GM18508 (cell line): ENCODE results near the gene WFDC13.
"Not testable (repeated sequence)": the region's sequence is repeated elsewhere in the genome, so short reads cannot be mapped to it uniquely, and the experiment has no call there.

Experiments used
- ATAC-seq: cut with Tn5 transposase; IDR thresholded peaks from one replicate; pipeline ENCODE4 v1.9.1; 2021; ENCODE audit warnings: moderate number of reproducible peaks; ENCODE audit not compliant: insufficient read depth, unreplicated experiment

WFDC13 gene, protein sequence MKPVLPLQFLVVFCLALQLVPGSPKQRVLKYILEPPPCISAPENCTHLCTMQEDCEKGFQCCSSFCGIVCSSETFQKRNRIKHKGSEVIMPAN

DNA sequence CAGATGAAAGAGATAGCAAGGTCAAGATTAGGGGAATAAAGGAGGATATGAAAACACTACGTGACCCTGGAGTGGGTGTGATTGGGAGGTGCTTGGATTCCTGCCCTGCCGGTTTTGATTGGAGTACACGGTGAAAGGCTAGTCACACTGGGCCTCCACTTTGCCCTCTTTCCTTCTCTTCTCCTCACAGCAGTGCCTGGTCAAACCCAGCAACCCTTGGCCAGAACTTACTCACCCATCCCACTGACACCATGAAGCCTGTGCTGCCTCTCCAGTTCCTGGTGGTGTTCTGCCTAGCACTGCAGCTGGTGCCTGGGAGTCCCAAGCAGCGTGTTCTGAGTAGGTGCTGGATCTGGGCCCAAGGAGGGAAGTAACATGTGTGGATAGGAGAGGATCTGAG is at the start of gene WFDC13:
TSS of gene WFDC13 (plus strand) at position 166 of the 400 bp plus-strand sequence. CDS start at position 252, 86 bp downstream.
- no peak for ATAC-seq

DNA sequence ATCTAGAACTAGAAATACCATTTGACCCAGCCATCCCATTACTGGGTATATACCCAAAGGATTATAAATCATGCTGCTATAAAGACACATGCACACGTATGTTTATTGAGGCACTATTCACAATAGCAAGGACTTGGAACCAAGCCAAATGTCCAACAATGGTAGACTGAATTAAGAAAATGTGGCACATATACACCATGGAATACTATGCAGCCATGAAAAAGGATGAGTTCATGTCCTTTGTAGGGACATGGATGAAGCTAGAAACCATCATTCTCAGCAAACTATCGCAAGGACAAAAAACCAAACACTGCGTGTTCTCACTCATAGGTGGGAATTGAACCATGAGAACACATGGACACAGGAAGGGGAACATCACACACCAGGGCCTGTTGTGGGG is 44.8 kb upstream of the WFDC13 start:
- ATAC-seq = not testable (repeated sequence)

DNA sequence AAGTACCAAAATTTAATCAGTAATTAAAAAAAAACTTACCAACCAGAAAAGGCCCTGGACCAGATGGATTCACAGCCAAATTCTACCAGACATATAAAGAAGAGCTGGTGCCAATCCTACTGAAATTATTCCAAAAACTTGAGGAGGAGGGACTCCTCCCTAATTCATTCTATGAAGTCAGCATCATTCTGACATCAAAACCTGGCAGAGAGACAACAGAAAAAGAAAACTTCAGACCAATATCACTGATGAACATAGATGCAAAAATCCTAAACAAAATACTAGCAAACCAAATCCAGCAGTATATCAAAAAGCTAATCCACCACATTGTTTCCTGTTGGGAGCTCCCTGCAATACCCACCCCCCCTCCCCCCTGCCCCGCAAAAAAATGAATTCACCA is 31.7 kb upstream of the WFDC13 start, which contains the start of gene WFDC11:
TSS of gene WFDC11 (minus strand) at position 101 of the 400 bp plus-strand sequence. CDS start 19,639 bp downstream, outside the sequence.
- ATAC-seq = no peak

DNA sequence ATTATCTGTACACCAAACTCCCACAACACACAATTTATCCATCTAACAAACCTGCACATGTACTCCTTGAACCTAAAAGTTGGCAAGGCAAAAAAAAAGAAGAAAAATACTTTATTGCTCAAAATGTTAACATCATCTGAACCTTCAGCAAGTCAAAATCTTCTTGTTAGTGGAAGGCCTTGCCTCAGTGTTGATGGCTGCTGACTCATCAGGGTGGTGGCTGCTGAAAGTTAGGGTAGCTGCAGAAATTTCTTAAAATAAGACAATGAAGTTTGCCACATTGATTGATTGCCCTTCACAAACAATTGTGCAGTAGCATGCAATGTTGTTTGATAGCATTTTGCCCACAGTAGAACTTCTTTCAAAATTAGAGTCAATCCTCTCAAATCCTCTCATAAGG is 29.1 kb upstream of the WFDC13 start:
- no peak for ATAC-seq

DNA sequence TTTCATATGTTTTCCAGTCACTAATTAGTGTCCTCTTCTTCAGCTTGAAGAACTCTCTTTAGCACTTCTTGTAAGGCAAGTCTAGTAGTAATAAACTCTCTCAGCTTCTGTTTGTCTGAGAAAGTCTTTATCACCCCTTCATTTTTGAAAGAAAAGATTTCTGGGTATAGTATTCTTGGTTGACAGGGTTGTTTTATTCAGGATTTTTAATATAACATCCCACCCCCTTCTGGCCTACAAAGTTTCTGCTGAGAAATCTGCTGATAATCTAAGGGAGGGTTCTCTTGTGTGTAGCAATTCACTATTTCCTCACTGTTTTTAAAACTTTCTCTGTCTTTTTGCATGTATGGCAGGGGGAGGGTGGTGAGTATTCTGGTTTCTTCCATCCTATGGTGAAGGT is 22.2 kb upstream of the WFDC13 start:
- no peak for ATAC-seq

DNA sequence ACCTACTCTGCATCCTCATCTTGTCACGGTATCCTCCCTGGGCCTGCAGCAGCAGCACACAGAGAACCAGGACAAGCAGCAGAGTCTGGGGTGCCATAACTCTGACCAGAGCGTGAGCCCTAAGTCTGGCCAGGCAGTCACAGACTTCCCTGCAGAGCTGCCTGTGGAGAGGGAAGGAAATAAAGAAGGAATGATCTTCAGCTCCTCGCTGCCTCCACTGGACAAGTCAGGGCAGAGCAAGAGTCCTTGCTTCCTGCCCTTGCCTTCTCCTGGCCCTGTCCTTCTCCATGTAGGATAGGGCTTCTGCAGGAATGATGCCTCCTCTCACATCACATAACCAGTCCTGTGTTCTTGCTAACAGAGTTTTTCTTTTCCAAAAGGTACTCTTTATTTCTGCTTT is 15.9 kb upstream of the WFDC13 start:
- no peak for ATAC-seq

DNA sequence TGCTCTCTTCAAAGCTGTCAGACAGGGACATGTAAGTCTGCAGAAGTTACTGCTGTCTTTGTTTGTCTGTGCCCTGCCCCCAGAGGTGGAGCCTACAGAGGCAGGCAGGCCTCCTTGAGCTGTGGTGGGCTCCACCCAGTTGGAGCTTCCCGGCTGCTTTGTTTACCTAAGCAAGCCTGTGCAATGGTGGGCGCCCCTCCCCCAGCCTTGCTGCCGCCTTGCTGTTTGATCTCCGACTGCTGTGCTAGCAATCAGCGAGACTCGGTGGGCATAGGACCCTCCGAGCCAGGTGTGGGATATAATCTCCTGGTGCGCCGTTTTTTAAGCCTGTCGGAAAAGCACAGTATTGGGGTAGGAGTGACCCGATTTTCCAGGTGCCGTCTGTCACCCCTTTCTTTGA is 8.5 kb upstream of the WFDC13 start:
- not testable (repeated sequence) for ATAC-seq

DNA sequence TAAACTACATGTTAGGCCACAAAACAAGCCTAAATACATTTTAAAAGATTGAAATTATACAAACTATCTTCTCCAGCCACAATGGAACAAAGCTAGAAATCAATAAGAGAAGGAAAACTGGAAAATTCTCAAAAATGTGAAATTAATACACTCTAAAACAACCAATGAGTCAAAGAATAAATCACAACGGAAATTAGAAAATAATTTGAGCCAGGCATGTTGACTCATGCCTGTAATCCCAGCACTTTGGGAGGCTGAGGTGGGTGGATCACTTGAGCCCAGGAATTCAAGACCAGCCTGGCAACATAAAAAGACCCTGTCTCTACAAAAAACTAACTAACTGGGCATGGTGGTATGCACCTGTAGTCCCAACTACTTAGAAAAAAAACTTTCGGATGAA is 6.3 kb upstream of the WFDC13 start:
- ATAC-seq = no peak

DNA sequence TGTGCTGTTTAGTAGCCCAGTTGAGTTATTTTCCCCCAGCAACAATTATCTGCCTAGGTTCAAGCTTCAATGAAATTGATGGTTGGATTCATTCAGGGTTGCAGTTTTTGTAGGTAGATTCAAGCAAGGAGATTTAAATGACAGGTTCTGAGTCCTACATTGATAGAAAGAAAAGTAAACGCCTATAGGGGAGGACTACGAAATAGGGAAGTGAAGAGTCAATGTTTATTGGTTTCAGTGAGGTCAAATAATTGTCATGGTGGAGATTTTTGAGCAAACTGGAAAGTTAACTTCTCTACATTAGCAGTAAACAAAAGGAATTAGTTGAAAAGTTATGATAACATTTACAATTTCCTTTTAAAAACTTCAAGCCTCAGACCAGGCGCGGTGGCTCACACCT is 734 bp upstream of the WFDC13 start:
- ATAC-seq = no peak

DNA sequence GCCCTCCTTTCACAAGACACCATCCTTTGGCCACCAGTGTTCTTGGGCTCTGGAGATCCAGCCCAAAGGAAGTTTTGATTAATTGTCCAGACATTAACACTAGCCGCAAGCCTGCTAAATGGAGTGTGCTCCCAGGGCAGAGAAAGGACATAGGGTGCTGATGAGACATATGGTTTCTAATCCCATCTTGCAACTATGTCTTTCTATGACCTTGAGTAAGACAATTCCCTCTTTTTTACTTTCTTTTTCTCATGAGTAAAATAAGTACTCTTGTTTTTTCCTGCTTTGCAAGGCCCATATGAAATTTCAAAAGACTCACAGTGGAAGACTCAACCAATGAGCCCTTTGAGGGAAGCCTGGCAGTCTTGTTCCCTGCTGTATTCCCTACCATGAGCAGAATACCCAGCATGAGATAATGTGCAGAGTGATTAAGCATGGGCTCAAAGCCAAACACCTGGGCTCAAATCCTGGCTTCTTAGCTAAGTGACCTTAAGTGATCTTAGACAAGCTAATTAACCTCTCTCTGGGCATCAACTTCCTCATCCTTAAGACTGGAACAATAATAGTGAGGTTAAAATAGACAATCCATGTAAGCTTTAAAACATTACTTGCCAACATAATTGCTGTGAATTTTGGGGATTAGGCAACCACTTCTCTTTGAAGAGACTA is 3.3 kb downstream of the WFDC13 start, which contains the start of gene WFDC10B:
TSS of gene WFDC10B (minus strand) at position 51 of the 669 bp plus-strand sequence. CDS start 19,027 bp downstream, outside the sequence.
- no peak for ATAC-seq

DNA sequence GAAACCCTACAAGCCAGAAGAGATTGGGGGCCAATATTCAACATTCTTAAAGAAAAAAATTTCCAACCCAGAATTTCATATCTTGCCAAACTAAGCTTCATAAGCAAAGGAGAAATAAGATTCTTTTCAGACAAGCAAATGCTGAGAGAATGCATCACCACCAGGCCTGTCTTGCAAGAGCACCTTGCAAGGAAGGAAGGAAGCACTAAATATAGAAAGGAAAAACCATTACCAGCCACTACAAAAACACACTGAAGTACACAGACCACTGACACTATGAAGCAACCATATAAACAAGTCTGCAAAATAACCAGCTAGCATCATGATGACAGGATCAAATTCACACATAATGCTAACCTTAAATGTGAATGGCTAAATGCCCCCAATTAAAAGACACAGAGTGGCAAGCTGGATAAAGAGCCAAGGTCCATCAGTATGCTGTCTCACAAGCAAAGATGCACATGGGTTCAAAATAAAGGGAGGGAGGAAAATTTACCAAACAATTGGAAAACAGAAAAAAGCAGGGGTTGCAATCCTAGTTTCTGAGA is 14.4 kb downstream of the WFDC13 start:
- ATAC-seq = not testable (repeated sequence)

DNA sequence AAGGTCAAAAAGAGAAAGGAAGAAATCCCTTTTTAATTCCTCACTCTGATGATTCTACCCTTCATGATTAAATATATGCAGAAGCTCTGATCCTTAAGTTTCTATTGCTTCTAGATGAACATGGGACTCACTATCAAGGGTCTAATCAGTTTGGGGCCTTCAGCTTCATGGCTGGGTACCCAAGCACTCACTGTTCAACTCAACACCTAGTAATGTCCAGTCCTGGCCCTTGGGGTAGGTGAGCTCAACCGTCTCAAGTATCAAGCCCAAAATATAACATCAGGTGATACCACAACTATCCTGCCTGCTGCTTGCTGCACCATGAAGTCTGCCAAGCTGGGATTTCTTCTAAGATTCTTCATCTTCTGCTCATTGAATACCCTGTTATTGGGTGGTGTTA is 20.2 kb downstream of the WFDC13 start, which contains the start of gene SPINT4:
TSS of gene SPINT4 (plus strand) at position 301 of the 400 bp plus-strand sequence. CDS start at position 322, 21 bp downstream.
- ATAC-seq = no peak

DNA sequence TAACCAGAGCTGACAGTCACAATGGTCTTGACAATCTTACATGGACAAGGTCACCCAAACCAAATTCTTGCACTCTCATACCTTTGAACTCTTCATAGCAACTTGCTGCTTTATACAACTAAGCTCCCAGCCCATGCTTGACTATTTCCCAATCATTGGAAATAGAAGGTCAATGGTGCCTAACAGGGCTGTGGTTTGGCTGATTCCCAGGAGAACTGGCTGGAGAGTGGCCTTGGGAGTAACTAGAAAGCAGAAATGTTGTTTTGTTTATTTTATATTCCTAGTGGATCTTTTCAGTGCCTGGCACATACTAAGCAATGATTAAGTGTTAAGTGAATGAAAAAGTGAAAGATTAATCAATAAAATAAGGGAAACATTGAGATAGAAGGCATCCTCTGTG is 23.3 kb downstream of the WFDC13 start:
- no peak for ATAC-seq

DNA sequence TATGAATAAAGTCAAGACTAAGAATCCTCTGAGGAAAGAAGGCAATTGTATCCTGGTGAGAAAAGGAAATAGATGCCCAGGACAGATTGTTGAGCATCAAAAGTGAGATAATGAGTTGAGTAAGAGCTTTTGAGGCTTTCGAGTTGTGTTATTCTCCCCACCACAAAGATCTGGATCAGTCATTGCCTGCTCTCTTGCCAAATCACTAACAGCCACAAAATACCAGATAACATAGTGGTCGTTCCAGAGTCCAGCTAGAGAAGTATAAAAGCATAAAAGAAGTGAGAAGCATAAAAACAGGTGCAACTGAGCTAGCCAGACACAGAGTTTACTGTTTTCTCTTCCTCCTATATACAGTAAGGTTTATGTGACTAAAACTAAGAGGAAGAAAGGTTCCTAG is 25.2 kb downstream of the WFDC13 start:
- ATAC-seq = no peak

DNA sequence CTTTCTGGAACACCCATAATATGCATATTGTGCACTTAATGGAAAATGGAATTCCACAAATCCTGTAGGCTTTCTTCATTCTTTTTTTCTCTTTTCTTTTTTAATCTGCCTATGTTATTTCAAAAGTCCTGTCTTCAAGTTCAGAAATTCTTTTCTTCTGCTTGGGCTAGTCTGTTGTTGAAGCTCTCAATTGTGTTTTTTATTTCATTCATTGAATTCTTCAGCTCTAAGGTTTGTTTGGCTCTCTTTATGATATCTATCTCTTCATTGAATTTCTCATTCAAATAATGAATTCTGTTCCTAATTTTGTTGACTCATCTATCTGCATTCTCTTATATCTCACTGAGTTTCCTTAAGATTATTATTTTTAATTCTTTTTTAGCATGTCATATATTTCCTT is 30.4 kb downstream of the WFDC13 start:
- ATAC-seq = no peak

DNA sequence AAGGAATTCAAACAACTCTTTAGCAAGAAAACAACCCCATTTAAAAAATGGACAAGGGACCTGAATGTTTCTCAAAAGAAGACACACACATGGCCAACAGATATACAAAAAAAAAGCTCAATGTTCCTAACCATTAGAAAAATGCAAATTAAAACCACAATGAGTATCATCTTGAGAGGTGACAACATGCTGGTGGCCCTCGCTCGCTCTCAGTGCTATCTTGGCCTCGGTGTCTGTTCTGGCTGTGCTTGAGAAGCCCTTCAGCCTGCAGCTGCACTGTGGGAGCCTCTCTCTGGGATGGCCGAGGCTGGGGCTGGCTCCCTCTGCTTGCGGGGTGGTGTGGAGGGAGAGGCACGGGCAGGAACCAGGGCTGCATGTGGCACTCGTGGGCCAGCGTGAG is 33.7 kb downstream of the WFDC13 start:
- ATAC-seq = no peak

DNA sequence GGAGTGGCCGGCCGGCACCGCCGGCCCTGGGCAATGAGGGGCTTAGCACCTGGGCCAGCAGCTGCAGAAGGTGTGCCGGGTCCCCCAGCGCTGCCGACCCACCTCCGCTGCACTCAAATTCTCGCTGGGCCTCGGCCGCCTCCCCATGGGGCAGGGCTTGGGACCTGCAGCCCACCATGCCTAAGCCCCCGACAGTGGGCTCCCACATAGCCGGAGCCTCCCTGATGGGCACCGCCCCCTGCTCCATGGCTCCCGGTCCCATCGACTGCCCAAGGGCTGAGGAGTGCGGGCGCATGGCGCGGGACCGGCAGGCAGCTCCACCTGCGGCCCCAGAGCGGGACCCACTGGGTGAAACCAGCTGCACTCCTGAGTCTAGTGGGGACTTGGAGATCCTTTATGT is 34.1 kb downstream of the WFDC13 start:
- ATAC-seq = no peak

DNA sequence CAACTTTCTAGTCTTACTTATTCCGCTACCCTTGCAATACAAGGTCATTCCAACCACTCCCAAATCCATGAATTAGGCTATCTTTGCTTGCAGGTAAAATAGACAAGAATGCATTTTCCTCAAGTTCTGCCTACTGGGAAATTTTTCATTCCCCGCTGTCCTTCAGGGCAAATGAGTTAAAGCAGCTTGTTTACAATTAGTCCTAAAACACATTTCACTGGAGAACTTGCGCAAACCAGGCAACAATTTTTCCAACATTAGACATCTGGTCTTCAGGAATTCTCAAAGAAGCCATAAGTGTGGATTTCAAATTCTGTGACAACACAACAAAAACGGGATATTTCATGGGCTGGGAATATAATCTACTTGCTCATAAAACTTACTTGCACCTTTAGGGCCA is 40.8 kb downstream of the WFDC13 start:
- ATAC-seq = no peak

DNA sequence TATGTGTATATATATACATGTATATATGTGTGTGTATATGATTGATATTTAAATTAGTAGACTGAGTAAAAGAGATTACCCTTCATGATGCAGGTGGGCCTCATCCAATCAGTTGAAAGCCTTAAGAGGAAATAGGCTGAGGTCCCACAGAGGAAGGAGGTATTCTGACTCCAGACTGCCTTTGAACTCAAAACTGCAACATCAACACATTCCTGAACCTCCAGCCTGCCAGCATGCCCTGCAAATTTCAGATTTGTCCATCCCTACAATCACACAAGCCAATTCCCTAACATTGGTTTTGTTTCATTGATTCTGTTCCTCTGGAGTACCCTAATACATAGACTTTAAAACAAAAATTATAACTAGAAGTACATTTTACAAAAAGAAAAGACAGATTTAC is 43.2 kb downstream of the WFDC13 start:
- ATAC-seq = no peak

DNA sequence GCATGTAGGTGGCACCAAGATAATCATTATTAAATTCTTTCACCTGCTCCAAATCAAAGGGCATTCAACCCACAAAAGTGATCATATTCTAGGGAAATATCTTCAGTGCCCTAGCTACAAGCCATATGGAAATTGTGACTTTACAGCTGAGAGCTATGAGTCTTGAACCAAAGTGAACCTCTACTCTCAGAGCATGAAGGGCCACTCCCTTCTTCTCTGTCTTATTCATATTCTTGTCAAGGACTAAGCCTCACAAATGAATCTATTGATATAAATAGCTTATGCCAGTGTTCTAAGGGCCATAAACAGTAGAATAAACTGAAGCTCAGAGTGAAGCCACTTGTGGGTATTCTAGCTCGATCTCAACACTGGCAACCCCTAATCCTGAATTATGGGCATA is 49.9 kb downstream of the WFDC13 start:
- no peak for ATAC-seq

DNA sequence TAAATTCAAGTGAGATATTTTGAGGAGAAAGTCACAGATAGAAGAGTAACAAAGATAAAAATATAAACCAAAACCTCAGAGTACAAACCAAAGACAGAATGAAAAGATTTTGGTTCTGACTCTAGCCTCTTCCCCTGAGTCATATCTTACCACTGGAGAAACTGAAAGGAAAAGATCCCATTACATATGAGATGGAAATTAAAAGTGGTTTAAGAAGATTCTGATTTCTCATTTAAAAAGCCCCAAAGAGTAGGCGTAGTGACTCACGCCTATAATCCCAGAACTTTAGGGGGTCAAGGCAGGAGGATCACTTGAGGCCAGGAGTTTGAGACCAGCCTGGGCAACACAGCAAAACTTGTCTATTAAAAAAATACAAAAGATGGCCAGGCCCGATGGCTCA is 50.9 kb downstream of the WFDC13 start:
- ATAC-seq = no peak

DNA sequence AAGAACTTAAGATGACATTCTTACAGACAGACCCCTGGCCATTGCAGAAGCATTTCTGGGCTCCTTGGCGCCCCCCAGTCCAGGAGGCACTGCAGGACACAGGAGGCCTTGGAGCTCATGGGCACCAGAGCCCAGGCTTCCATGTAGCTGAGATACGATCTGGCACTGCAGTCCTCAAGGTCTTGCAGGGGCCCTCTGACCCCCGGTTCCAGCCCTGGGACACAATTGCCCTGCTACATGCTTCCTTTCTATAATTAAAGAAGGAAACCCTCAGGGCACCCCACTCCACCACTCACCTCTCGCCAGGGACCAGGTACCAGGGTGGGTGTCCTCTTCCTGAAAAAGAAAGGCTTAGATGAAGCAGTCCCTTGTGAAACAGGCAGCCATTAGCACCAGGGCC is 56.3 kb downstream of the WFDC13 start:
- no peak for ATAC-seq
